A673 (cell line): ENCODE results near the gene KNDC1. TPM values are rescaled to one million over a fixed set of nuclear protein-coding genes. Genes with fewer than 3 reads are reported as not detected.

Experiments used
- BruUV-seq: library from RNA; stranded (reverse); fragments of 400-500 nt; replicated peaks from 2 replicates; lab custom pipeline; 2021; lab: Mats Ljungman, UMichigan
- CTCF ChIA-PET: fragments of 300-600 bp; sonication (Branson Sonifier 250); formaldehyde crosslinking; loops from one replicate; lab custom pipeline; 2022; ENCODE audit warnings: antibody characterized with exemption; lab: Charles Lee
- POLR2A ChIA-PET: fragments of 300-600 bp; sonication (Branson Sonifier 250); formaldehyde crosslinking; loops from one replicate; lab custom pipeline; 2022; ENCODE audit warnings: antibody characterized with exemption; ENCODE audit not compliant: low non-redundant PET; lab: Charles Lee
- DNase-seq: peaks from one replicate; pipeline ENCODE4 v3.0.0-alpha.2; 2015; ENCODE audit warnings: low spot score
- H3K27ac ChIP-seq: fragments of 200-600 bp; sonication (generic); 2 replicates; pipeline ENCODE4 v1.5.1; 2016; ENCODE audit warnings: mixed run types, low read depth, mild to moderate bottlenecking, mixed read lengths, antibody characterized with exemption, low read length; ENCODE audit not compliant: poor library complexity, severe bottlenecking
- H3K27me3 ChIP-seq: fragments of 200-600 bp; sonication (generic); replicated peaks from 2 replicates; pipeline ENCODE4 v1.6.1; 2017; ENCODE audit warnings: mixed run types, low read depth, mild to moderate bottlenecking, mixed read lengths, antibody characterized with exemption, low read length; ENCODE audit not compliant: insufficient read depth, poor library complexity
- H3K36me3 ChIP-seq: fragments of 200-600 bp; sonication (generic); 2 replicates; pipeline ENCODE4 v1.6.1; 2016; ENCODE audit warnings: mixed run types, mild to moderate bottlenecking, mixed read lengths, antibody characterized with exemption, low read length; ENCODE audit not compliant: insufficient read depth, poor library complexity, severe bottlenecking
- H3K4me1 ChIP-seq: fragments of 200-600 bp; sonication (generic); 2 replicates; pipeline ENCODE4 v1.6.1; 2017; ENCODE audit warnings: mixed run types, mild to moderate bottlenecking, mixed read lengths, antibody characterized with exemption, low read length; ENCODE audit not compliant: insufficient read depth, poor library complexity, severe bottlenecking
- H3K4me3 ChIP-seq: fragments of 200-600 bp; sonication (generic); 2 replicates; pipeline ENCODE4 v1.5.1; 2016; ENCODE audit warnings: low read depth, mixed run types, mild to moderate bottlenecking, mixed read lengths, low read length; ENCODE audit not compliant: poor library complexity, severe bottlenecking
- H3K9me3 ChIP-seq: fragments of 200-600 bp; sonication (generic); 2 replicates; pipeline ENCODE4 v1.6.1; 2016; ENCODE audit warnings: mixed run types, low read depth, mild to moderate bottlenecking, mixed read lengths, antibody characterized with exemption, low read length; ENCODE audit not compliant: poor library complexity, severe bottlenecking
- EZH2 ChIP-seq: fragments of 200-600 bp; sonication (generic); IDR thresholded peaks from 2 replicates; pipeline ENCODE4 v1.6.1; 2017; ENCODE audit warnings: borderline replicate concordance, low read depth, mild to moderate bottlenecking, mixed read lengths, antibody characterized with exemption, low read length; ENCODE audit not compliant: poor library complexity, severe bottlenecking
- intact Hi-C: fragments of 100-400 bp; cut with micrococcal nuclease; formaldehyde crosslinking; loops from one replicate; pipeline ENCODE4 v1.10.0; 2022; ENCODE audit not compliant: unreplicated experiment
- total RNA-seq: library from RNA; stranded (reverse); gene quantifications from 2 replicates; pipeline ENCODE4 v1.2.3, GENCODE V29; 2021
- TF ChIP-seq, protein P1 (sequence below): fragments of 300-800, 200-600 bp; sonication (generic); conservative IDR thresholded peaks from 2 replicates; pipeline ENCODE4 v1.5.1; 2017; ENCODE audit warnings: low read depth, mild to moderate bottlenecking, antibody characterized with exemption, low read length, moderate library complexity, mixed read lengths

KNDC1 gene
- total RNA-seq, 1 experiment from 2014 or later, result not detected

- TF ChIP-seq, protein P1, sequence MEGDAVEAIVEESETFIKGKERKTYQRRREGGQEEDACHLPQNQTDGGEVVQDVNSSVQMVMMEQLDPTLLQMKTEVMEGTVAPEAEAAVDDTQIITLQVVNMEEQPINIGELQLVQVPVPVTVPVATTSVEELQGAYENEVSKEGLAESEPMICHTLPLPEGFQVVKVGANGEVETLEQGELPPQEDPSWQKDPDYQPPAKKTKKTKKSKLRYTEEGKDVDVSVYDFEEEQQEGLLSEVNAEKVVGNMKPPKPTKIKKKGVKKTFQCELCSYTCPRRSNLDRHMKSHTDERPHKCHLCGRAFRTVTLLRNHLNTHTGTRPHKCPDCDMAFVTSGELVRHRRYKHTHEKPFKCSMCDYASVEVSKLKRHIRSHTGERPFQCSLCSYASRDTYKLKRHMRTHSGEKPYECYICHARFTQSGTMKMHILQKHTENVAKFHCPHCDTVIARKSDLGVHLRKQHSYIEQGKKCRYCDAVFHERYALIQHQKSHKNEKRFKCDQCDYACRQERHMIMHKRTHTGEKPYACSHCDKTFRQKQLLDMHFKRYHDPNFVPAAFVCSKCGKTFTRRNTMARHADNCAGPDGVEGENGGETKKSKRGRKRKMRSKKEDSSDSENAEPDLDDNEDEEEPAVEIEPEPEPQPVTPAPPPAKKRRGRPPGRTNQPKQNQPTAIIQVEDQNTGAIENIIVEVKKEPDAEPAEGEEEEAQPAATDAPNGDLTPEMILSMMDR, result no peak
- no peak for TF ChIP-seq EZH2
- Histone ChIP-seq H3K27me3 (peaks cover 35% of the 10 kb centered on the region), H3K9me3 (no peaks in the 10 kb centered on the region), H3K4me1 (no peaks in the 10 kb centered on the region), H3K27ac (no peak overlapping the region), H3K4me3 (no peak overlapping the region), H3K36me3 (no peaks in the 10 kb centered on the region)
- DNase-seq, result no peak
- POLR2A ChIA-PET, result no interaction called here
- BruUV-seq, result no TSS peak
- intact Hi-C loops, result no loop called here
- CTCF ChIA-PET, result no interaction called here
These were observed 40.6 kb downstream of the KNDC1 start for GRCh38 chr10:133200621-133201031.

DNA sequence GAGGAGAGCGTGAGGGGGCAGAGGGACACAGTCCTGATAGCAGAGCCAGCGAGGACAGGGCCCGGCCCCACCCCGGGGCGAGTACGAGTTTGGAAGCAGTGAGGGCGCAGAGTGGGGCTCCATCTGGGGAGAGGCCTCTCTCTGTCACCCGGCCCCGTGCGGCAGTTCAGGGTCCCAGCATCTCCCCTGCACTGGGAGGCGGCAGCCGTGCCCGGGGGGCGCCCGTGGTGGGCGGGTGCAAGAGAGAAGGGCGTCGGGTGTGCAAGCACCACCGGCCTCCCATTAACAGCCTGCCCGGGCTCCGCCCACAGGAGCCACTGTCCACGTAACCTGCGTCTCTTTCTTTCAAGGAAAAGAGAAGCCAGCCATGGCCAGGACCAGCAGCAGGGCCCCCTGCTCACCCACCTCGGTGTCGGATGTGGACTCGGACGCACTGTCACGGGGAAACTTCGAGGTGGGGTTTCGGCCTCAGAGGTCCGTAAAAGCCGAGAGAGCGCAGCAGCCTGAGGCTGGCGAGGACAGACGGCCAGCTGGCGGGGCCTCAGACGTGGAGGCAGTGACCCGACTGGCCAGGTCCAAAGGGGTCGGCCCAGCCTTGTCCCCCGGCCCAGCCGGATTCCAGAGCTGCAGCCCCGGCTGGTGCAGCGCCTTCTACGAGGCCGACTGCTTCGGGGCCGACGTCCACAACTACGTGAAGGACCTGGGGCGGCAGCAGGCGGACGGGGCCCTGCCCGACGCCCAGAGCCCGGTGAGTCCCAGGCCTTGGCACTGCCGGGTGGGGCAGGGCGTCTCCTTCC, 41.3 kb downstream of the KNDC1 start:
- ChIA-PET CTCF (no interaction called here), POLR2A (no interaction called here)
- no peak for DNase-seq
- intact Hi-C loops, result no loop called here
- no peak overlapping the region for H3K27ac ChIP-seq
- no peak for TF ChIP-seq EZH2
- TF ChIP-seq, protein P1, result no peak
- H3K4me1 ChIP-seq, result no peaks in the 10 kb centered on the region
- BruUV-seq, result no TSS peak
- H3K4me3 ChIP-seq, result no peak overlapping the region
- no peaks in the 10 kb centered on the region for H3K36me3 ChIP-seq
- H3K9me3 ChIP-seq, result no peaks in the 10 kb centered on the region
- H3K27me3 ChIP-seq, result peaks cover 36% of the 10 kb centered on the region

- CTCF ChIA-PET, result no interaction called here
- intact Hi-C loops, result no loop called here
These were observed 42.1 kb downstream of the KNDC1 start for GRCh38 chr10:133201948-133202725.

More at GRCh38 chr10:133201948-133202725, 42.1 kb downstream of the KNDC1 start:
- H3K27me3 ChIP-seq, result peaks cover 39% of the 10 kb centered on the region
- POLR2A ChIA-PET, result no interaction called here
- no peak for DNase-seq
- no peak overlapping the region for H3K27ac ChIP-seq
- no peaks in the 10 kb centered on the region for H3K4me1 ChIP-seq
- H3K4me3 ChIP-seq, result no peak overlapping the region
- no peaks in the 10 kb centered on the region for H3K36me3 ChIP-seq
- BruUV-seq, result no TSS peak
- TF ChIP-seq, protein P1, result no peak
- TF ChIP-seq EZH2, result no peak
- no peaks in the 10 kb centered on the region for H3K9me3 ChIP-seq
